Breast epithelium (tissue), 4 donors: ENCODE results near the gene ZRANB1. TPM values are rescaled to one million over a fixed set of nuclear protein-coding genes. Genes with fewer than 3 reads are reported as not detected.

Experiments used
- DNase-seq, 2 donors: peaks; one replicate each; pipeline ENCODE4 v3.0.0-alpha.2; 2019; ENCODE audit warnings: low spot score in 2 of 2
- H3K27ac ChIP-seq, 2 donors: fragments of 200-600 bp; sonication (generic) in 1 of 2; one replicate each; pipeline ENCODE4 v1.5.1; 2016 to 2019; ENCODE audit warnings: mild to moderate bottlenecking in 1 of 2
- H3K27me3 ChIP-seq, 2 donors: fragments of 200-600 bp; sonication (generic) in 1 of 2; one replicate each; pipeline versions ENCODE4 v1.5.1 to v1.6.0; 2017 to 2019; ENCODE audit warnings: control low read depth in 1 of 2, mild to moderate bottlenecking in 1 of 2
- H3K36me3 ChIP-seq: fragments of 200-600 bp; one replicate; pipeline ENCODE4 v1.5.1; 2019
- H3K4me1 ChIP-seq, 2 donors: fragments of 200-600 bp; sonication (generic); one replicate each; pipeline ENCODE4 v1.5.1; 2016 to 2019; ENCODE audit warnings: control low read depth in 1 of 2
- H3K4me3 ChIP-seq, 3 donors: fragments of 200-600 bp; sonication (generic); 1 replicate in 2 of 3; 2 replicates in 1 of 3; pipeline ENCODE4 v1.5.1; 2016 to 2019; ENCODE audit warnings: mild to moderate bottlenecking in 3 of 3, moderate library complexity in 2 of 3
- H3K9me3 ChIP-seq, 2 donors: fragments of 200-600 bp; sonication (generic) in 1 of 2; one replicate each; pipeline ENCODE4 v1.5.1; 2016 to 2019; ENCODE audit warnings: control low read depth in 1 of 2
- POLR2A ChIP-seq: fragments of 450-650 bp; IDR thresholded peaks from one replicate; pipeline ENCODE4 v1.6.1; 2016; ENCODE audit warnings: antibody characterized with exemption, mild to moderate bottlenecking, moderate library complexity
- POLR2AphosphoS5 ChIP-seq, 3 donors: sonication (generic); formaldehyde crosslinking; IDR thresholded peaks; one replicate each; pipeline ENCODE4 v1.6.1; 2017; ENCODE audit warnings: antibody characterized with exemption in 3 of 3
- intact Hi-C: fragments of 100-400 bp; cut with DNase I; formaldehyde crosslinking; loops from one replicate; pipeline ENCODE4 v1.15.1; 2023; ENCODE audit warnings: low total_unique reads
- total RNA-seq, 3 donors: library from RNA; depleted of rRNA; stranded (reverse); fragments of >200 nt; gene quantifications; one replicate each; pipeline ENCODE4 v1.1.0, GENCODE V29; 2016
- TF ChIP-seq, protein P1 (sequence below), 3 donors: fragments of 450-650 bp; IDR thresholded peaks; one replicate each; pipeline ENCODE4 v1.5.1; 2016 to 2017; ENCODE audit warnings: antibody characterized with exemption in 3 of 3, mild to moderate bottlenecking in 3 of 3, moderate library complexity in 3 of 3

ZRANB1 gene
- total RNA-seq, 3 donors from 2014 or later, result 32.4 to 37.4 (median 35.1) TPM

GRCh38 chr10:125011926-125012705 is 70.2 kb downstream of the ZRANB1 start:
- DNase-seq, result no peak
- intact Hi-C loops, result no loop called here
- Histone ChIP-seq H3K4me3 (no peak overlapping the region), H3K36me3 (no peaks in the 10 kb centered on the region), H3K27ac (peak overlapping the region in 1 of 2 donors; percentile 15), H3K27me3 (no peaks in the 10 kb centered on the region), H3K9me3 (no peaks in the 10 kb centered on the region), H3K4me1 (peaks cover 20 to 30% of the 10 kb centered on the region in 2 donors)
- TF ChIP-seq, protein P1, sequence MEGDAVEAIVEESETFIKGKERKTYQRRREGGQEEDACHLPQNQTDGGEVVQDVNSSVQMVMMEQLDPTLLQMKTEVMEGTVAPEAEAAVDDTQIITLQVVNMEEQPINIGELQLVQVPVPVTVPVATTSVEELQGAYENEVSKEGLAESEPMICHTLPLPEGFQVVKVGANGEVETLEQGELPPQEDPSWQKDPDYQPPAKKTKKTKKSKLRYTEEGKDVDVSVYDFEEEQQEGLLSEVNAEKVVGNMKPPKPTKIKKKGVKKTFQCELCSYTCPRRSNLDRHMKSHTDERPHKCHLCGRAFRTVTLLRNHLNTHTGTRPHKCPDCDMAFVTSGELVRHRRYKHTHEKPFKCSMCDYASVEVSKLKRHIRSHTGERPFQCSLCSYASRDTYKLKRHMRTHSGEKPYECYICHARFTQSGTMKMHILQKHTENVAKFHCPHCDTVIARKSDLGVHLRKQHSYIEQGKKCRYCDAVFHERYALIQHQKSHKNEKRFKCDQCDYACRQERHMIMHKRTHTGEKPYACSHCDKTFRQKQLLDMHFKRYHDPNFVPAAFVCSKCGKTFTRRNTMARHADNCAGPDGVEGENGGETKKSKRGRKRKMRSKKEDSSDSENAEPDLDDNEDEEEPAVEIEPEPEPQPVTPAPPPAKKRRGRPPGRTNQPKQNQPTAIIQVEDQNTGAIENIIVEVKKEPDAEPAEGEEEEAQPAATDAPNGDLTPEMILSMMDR (IDR thresholded peaks at IDR 0.05), result no peak
- TF ChIP-seq POLR2AphosphoS5 (IDR thresholded peaks at IDR 0.05) (no peak), POLR2A (no peak)

- Histone ChIP-seq H3K27me3 (no peaks in the 10 kb centered on the region), H3K4me3 (no peak overlapping the region), H3K27ac (no peak overlapping the region), H3K9me3 (no peaks in the 10 kb centered on the region), H3K4me1 (peaks cover 23 to 37% of the 10 kb centered on the region in 2 donors), H3K36me3 (no peaks in the 10 kb centered on the region)
- TF ChIP-seq POLR2A, result no peak
- TF ChIP-seq, protein P1 (IDR thresholded peaks at IDR 0.05), result no peak
- no peak for TF ChIP-seq POLR2AphosphoS5 (IDR thresholded peaks at IDR 0.05)
- intact Hi-C loops, result no loop called here
- DNase-seq, result no peak
Measured at GRCh38 chr10:125012851-125013528, 71.1 kb downstream of the ZRANB1 start.

GRCh38 chr10:125013529-125013872 is 71.6 kb downstream of the ZRANB1 start:
- intact Hi-C loops, result no loop called here
- H3K27ac ChIP-seq, result peak overlapping the region in 1 of 2 donors; percentile 7
- no peaks in the 10 kb centered on the region for H3K36me3 ChIP-seq
- H3K27me3 ChIP-seq, result no peaks in the 10 kb centered on the region
- H3K9me3 ChIP-seq, result no peaks in the 10 kb centered on the region
- TF ChIP-seq POLR2AphosphoS5 (IDR thresholded peaks at IDR 0.05), result no peak
- TF ChIP-seq, protein P1 (IDR thresholded peaks at IDR 0.05), result no peak
- no peak for TF ChIP-seq POLR2A
- H3K4me3 ChIP-seq, result no peak overlapping the region
- peaks cover 20 to 32% of the 10 kb centered on the region in 2 donors for H3K4me1 ChIP-seq
- no peak for DNase-seq

GRCh38 chr10:125014086-125014830 is 72.3 kb downstream of the ZRANB1 start:
- Histone ChIP-seq H3K9me3 (no peaks in the 10 kb centered on the region), H3K36me3 (no peaks in the 10 kb centered on the region), H3K27me3 (no peaks in the 10 kb centered on the region), H3K27ac (peak overlapping the region; percentile 79 to 87), H3K4me1 (peaks cover 20 to 32% of the 10 kb centered on the region in 2 donors), H3K4me3 (no peak overlapping the region)
- TF ChIP-seq, protein P1 (IDR thresholded peaks at IDR 0.05), result no peak
- TF ChIP-seq POLR2AphosphoS5 (IDR thresholded peaks at IDR 0.05) (no peak), POLR2A (no peak)
- intact Hi-C loops, result no loop called here
- no peak for DNase-seq
